Prostate gland (tissue), 2 donors: ENCODE measurements around the gene GNAI2.

Experiments
- CTCF ChIP-seq, 4 experiments: fragments of 200-600 bp in 2 of 4; fragments of 450-650 bp in 2 of 4; sonication (generic) in 2 of 4; IDR thresholded peaks; 1 replicate in 3 of 4; 2 replicates in 1 of 4; pipeline ENCODE4 v1.5.1; 2016 to 2019; ENCODE audit warnings: antibody characterized with exemption in 4 of 4, mild to moderate bottlenecking in 2 of 4, moderate library complexity in 2 of 4
- POLR2A ChIP-seq: fragments of 450-650 bp; IDR thresholded peaks from one replicate; pipeline ENCODE4 v1.6.1; 2016; ENCODE audit warnings: antibody characterized with exemption, mild to moderate bottlenecking
- POLR2AphosphoS5 ChIP-seq: sonication (generic); formaldehyde crosslinking; IDR thresholded peaks from one replicate; pipeline ENCODE4 v1.6.1; 2017; ENCODE audit warnings: antibody characterized with exemption

GRCh38 chr3:50193286-50193685 lies 42.7 kb upstream of the GNAI2 start:
- TF ChIP-seq CTCF (IDR thresholded peaks at IDR 0.05) = no peak
- TF ChIP-seq POLR2A = no peak
- no peak for TF ChIP-seq POLR2AphosphoS5
